Pancreas (tissue), 10 donors: ENCODE results near the gene CUL7. TPM values are rescaled to one million over a fixed set of nuclear protein-coding genes. Genes with fewer than 3 reads are reported as not detected.

Source experiments
- ATAC-seq, 4 donors: fragments of 200-7000 bp; cut with Tn5 transposase; one replicate each; pipeline versions ENCODE4 v1.8.0 to v1.9.1; 2020; ENCODE audit warnings: mild to moderate bottlenecking in 4 of 4, moderate library complexity in 4 of 4
- DNase-seq, 6 donors: peaks; one replicate each; pipeline ENCODE4 v3.0.0-alpha.2; 2020
- FAIRE-seq: peaks from 2 replicates; lab custom pipeline; 2012; peaks lifted over from hg19 to GRCh38; lab: Jason Lieb, UNC
- H3K27ac ChIP-seq, 4 donors: fragments of 200-600 bp; sonication (generic); 1 replicate in 3 of 4; 2 replicates in 1 of 4; pipeline versions ENCODE4 v1.5.0 to v1.8.0; 2020
- H3K27me3 ChIP-seq, 4 donors: fragments of 200-600 bp; one replicate each; pipeline ENCODE4 v1.8.0; 2021
- H3K36me3 ChIP-seq, 3 donors: fragments of 200-600 bp; sonication (generic) in 1 of 3; one replicate each; pipeline versions ENCODE4 v1.5.0 to v1.8.0; 2020 to 2021
- H3K4me1 ChIP-seq, 3 donors: fragments of 200-600 bp; one replicate each; pipeline ENCODE4 v1.8.0; 2021
- H3K4me3 ChIP-seq, 4 donors: fragments of 200-600 bp; sonication (generic) in 2 of 4; one replicate each; pipeline versions ENCODE4 v1.5.0 to v1.8.0; 2020 to 2021
- H3K9me3 ChIP-seq, 4 donors: fragments of 200-600 bp; one replicate each; pipeline ENCODE4 v1.8.0; 2021
- WGBS, 2 donors: extraction: QIAGEN DNeasy Blood & Tissue Kit; methylation state at CpG; one replicate each; pipeline ENCODE4 v1.1.7; 2013; 5-methylcytosine and 5-hydroxymethylcytosine counted together
- intact Hi-C, 3 donors: fragments of 100-400 bp; cut with DNase I; formaldehyde crosslinking; loops; one replicate each; pipeline versions ENCODE4 v1.11.1 to v1.14.2; 2022
- polyA plus RNA-seq, 2 donors: library from polyadenylated mRNA; stranded (reverse); fragments of 200-250 nt; gene quantifications; one replicate each; pipeline ENCODE4 v1.2.3, GENCODE V29; 2013
- total RNA-seq, 6 donors: library from RNA; stranded (reverse); fragmentation: NEBNext Ultra II Directional in 4 of 6; extraction: Animal tissue kit (Norgen Biotek cat#: 25700) in 4 of 6; gene quantifications; one replicate each; pipeline versions ENCODE4 v1.2.1 to v1.2.4, GENCODE V29; 2021 to 2023
- TF ChIP-seq, protein P1 (sequence below), 4 donors: fragments of 200-600 bp; sonication (generic) in 3 of 4; IDR thresholded peaks; one replicate each; pipeline versions ENCODE4 v1.5.0 to v1.8.0; 2021; ENCODE audit warnings: antibody characterized with exemption in 4 of 4
- donor health status: healthy with polysubstance abuse.
- donor health status: DM: no; HTN: no; CAD: no; lungs with moderate emphysema.
- donor health status: DM: no; HTN: no; CAD: no.
- donor health status: control.
- donor health status: control.
- donor health status: Bipolar disorder and iron deficiency.
- donor health status: DM: yes; HTN: yes; CAD: no.
- donor health status: DM: no; HTN: no; CAD: no.
- donor health status: DM: no; HTN: no; CAD: no.
- donor health status: DM: yes; HTN: yes; CAD: no.

Gene CUL7
- total and polyA plus RNA-seq, 8 donors, result 8.6 to 21.4 (median 13.9) TPM

DNA sequence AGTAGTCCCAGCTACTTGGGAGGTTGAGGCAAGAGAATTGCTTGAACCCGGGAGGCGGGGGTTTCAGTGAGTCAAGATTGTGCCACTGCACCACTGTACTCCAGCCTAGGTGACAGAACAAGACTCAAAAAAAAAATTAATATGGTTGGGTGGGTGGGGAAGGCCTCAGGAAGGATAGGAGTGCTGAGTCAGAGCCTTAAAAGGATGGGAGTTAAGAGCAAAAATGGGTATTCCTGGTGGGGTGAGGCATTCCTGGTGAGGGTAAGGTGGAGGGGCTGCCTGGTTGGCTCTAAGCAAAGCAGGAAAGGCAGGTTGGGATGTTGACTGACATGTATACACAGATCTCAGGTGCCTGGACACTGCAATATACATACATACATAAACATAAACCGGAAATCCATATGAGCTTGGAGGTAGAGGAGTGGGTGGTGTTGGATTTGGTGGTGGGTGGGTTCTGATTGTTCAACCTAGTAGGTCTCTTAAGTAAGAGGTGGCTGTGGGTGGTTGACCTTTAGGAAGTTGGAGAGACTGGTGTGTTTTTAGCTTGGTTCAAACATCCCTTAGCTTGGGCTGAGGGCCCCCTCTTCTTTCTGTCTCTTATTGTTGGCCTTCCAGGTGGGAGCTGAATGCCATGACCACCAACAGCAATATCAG is 33.5 kb downstream of the CUL7 start:
- peak in 1 of 6 donors; percentile 2 for DNase-seq
- 92 to 97% methylated on average over 3 of the region's 3 CpGs for WGBS, 2 donors
- Histone ChIP-seq H3K4me1 (peaks cover 0 to 25% (median 3%) of the 10 kb centered on the region in 3 donors), H3K9me3 (no peaks in the 10 kb centered on the region), H3K27ac (no peak overlapping the region), H3K27me3 (no peaks in the 10 kb centered on the region), H3K36me3 (peaks cover 0 to 13% (median 3%) of the 10 kb centered on the region in 3 donors), H3K4me3 (no peak overlapping the region)
- no peak for FAIRE-seq
- no peak for ATAC-seq
- TF ChIP-seq, protein P1, sequence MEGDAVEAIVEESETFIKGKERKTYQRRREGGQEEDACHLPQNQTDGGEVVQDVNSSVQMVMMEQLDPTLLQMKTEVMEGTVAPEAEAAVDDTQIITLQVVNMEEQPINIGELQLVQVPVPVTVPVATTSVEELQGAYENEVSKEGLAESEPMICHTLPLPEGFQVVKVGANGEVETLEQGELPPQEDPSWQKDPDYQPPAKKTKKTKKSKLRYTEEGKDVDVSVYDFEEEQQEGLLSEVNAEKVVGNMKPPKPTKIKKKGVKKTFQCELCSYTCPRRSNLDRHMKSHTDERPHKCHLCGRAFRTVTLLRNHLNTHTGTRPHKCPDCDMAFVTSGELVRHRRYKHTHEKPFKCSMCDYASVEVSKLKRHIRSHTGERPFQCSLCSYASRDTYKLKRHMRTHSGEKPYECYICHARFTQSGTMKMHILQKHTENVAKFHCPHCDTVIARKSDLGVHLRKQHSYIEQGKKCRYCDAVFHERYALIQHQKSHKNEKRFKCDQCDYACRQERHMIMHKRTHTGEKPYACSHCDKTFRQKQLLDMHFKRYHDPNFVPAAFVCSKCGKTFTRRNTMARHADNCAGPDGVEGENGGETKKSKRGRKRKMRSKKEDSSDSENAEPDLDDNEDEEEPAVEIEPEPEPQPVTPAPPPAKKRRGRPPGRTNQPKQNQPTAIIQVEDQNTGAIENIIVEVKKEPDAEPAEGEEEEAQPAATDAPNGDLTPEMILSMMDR (IDR thresholded peaks at IDR 0.05), result no peak
- intact Hi-C loops, result no loop called here

DNA sequence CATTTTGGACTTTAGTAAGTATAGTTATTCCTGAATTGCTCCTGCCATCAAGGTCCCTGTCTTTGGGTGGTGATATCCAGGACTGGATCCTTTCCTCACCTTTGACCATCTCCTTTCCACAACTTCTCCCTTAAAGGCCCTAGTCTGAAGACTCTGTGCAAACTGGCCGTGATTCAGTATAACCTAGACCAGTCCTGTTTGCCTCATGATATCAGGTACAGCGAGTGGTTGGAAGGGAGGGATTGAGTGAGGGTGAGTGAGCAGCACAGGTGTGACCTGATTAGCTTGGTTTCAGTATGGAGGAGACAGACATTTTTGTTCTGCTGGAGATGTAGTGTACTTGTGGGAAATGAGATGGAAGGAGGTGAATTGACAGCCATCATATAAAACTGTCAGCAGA is 34.5 kb downstream of the CUL7 start:
- FAIRE-seq (no peak), ATAC-seq (no peak), DNase-seq (no peak)
- H3K27me3 ChIP-seq, result no peaks in the 10 kb centered on the region
- H3K27ac ChIP-seq, result no peak overlapping the region
- no peaks in the 10 kb centered on the region for H3K9me3 ChIP-seq
- H3K36me3 ChIP-seq, result peaks cover 0 to 6% (median 0%) of the 10 kb centered on the region in 3 donors
- TF ChIP-seq, protein P1 (IDR thresholded peaks at IDR 0.05), result no peak
- H3K4me1 ChIP-seq, result peaks cover 0 to 31% (median 3%) of the 10 kb centered on the region in 3 donors
- intact Hi-C loops, result no loop called here
- no peak overlapping the region for H3K4me3 ChIP-seq
- WGBS, 2 donors, result 63 to 71% methylated on average over 2 of the region's 2 CpGs

DNA sequence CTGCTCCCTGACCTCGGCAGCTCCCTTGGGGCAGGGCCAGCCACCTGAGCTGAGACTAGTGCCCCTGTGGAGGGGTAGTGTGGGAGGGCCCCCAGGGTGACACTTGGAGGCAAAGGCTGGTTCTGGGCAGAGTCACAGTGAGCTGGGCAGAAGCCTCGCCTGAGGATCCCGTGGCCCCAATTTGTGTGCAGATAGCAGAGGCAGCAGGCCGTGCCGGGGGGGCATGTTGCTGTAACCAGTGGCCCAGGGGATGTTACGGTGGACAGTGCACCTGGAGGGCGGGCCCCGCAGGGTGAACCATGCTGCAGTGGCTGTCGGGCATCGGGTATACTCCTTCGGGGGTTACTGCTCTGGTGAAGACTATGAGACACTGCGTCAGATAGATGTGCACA is 36.7 kb downstream of the CUL7 start:
- no peak overlapping the region for H3K27ac ChIP-seq
- ATAC-seq (no peak), FAIRE-seq (no peak), DNase-seq (peak in 2 of 6 donors; percentile 32 to 71)
- H3K4me1 ChIP-seq, result peaks cover 0 to 23% (median 4%) of the 10 kb centered on the region in 3 donors
- H3K36me3 ChIP-seq, result peaks cover 0 to 6% (median 0%) of the 10 kb centered on the region in 3 donors
- H3K9me3 ChIP-seq, result no peaks in the 10 kb centered on the region
- TF ChIP-seq, protein P1 (IDR thresholded peaks at IDR 0.05), result no peak
- 87 to 88% methylated on average over 12 of the region's 12 CpGs for WGBS, 2 donors
- H3K4me3 ChIP-seq, result no peak overlapping the region
- no peaks in the 10 kb centered on the region for H3K27me3 ChIP-seq
- intact Hi-C loops, result no loop called here

DNA sequence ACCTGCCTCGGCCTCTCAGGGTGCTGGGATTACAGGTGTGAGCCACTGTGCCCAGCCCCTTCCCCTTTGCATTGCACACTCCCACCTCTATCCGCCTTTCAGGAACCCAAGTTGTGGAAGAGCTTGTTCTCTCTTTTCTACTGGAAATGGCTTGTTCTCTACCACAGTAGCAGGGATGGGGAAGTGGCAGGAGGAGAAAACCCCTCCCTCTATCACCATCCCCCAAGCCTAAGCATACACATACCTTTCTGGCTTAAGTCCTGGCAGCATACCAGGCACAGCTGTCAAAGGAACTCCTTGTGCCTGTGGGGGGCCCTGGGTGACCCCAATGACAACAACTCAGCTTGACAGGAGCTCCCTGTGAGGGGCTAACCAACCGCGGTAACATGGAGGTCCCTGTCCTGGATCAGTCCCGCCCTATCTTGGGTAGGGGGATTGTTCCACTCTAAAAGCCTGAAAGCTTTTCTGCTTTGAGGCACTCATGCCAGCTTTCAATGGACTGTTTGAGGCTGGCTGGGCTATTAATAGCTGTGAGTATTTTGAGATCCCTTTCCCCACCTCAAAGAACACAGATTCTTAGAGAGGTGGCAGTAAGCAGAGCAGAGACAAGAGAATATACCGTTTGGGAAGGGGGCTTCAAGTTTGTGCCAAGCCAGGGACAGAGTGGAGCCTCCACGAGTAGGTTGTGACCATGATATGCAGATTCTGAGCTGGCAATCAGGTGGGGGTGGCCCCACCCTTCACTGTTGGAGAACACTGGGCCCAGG is 37.3 kb downstream of the CUL7 start:
- intact Hi-C loops, result no loop called here
- no peak for DNase-seq
- Histone ChIP-seq H3K27ac (no peak overlapping the region), H3K27me3 (no peaks in the 10 kb centered on the region), H3K9me3 (no peaks in the 10 kb centered on the region), H3K4me1 (peaks cover 0 to 23% (median 4%) of the 10 kb centered on the region in 3 donors), H3K36me3 (peaks cover 0 to 9% (median 0%) of the 10 kb centered on the region in 3 donors), H3K4me3 (no peak overlapping the region)
- no peak for ATAC-seq
- TF ChIP-seq, protein P1 (IDR thresholded peaks at IDR 0.05), result no peak
- no peak for FAIRE-seq
- WGBS, 2 donors, result 69 to 75% methylated on average over 7 of the region's 7 CpGs
